GM10266 (cell line): ENCODE results near the gene MAL.
"Not testable (repeated sequence)": the region's sequence is repeated elsewhere in the genome, so short reads cannot be mapped to it uniquely, and the experiment has no call there.

ENCODE experiments used
- DNase-seq: peaks from one replicate; pipeline ENCODE4 v3.0.0; 2012; ENCODE audit errors: extremely low spot score
- CTCF ChIP-seq: IDR thresholded peaks from 2 replicates; pipeline ENCODE4 v1.5.1; 2012; ENCODE audit warnings: mild to moderate bottlenecking, low read depth; ENCODE audit not compliant: control insufficient read depth, insufficient read depth; ENCODE audit errors: missing control alignments

The MAL gene

GRCh38 chr2:95091885-95092555, 66.5 kb downstream of the MAL start:
- DNase-seq = no peak
- TF ChIP-seq CTCF = no peak

- DNase-seq = not testable (repeated sequence)
Measured at GRCh38 chr2:95098273-95098672, 72.8 kb downstream of the MAL start.

GRCh38 chr2:95099910-95100309, 74.4 kb downstream of the MAL start:
- TF ChIP-seq CTCF = no peak
- DNase-seq = no peak
